Common myeloid progenitor, CD34-positive (primary cell): ENCODE results near the gene RAB22A.

Experiments
- CTCF ChIA-PET: fragments of 350-600 bp; sonication (Branson Sonifier 250); formaldehyde crosslinking; loops from one replicate; lab custom pipeline; 2021; ENCODE audit warnings: antibody characterized with exemption; lab: Charles Lee
- POLR2A ChIA-PET: fragments of 350-600 bp; sonication (Branson Sonifier 250); formaldehyde crosslinking; loops from one replicate; lab custom pipeline; 2021; ENCODE audit warnings: antibody characterized with exemption; lab: Charles Lee
- DNase-seq, 3 donors: peaks; one replicate each; pipeline versions ENCODE4 v3.0.0 to v3.0.0-alpha.2; 2013
- H3K27ac ChIP-seq, 2 experiments: 1 replicate in 1 of 2; 2 replicates in 1 of 2; pipeline ENCODE4 v1.7.0; 2013; ENCODE audit warnings: inconsistent platforms in 2 of 2, low read length in 2 of 2, mild to moderate bottlenecking in 2 of 2, low read depth in 1 of 2, moderate library complexity in 1 of 2; ENCODE audit not compliant: severe bottlenecking in 2 of 2, insufficient read depth in 1 of 2, poor library complexity in 1 of 2
- H3K27me3 ChIP-seq, 5 experiments: replicated peaks in 2 of 5; 1 replicate in 3 of 5; 2 replicates in 2 of 5; pipeline versions ENCODE4 v1.6.1 to v1.7.0; 2013; ENCODE audit warnings: low read length in 4 of 5, mild to moderate bottlenecking in 2 of 5, moderate library complexity in 2 of 5, inconsistent platforms in 1 of 5; ENCODE audit not compliant: insufficient read depth in 5 of 5, control insufficient read depth in 4 of 5
- H3K36me3 ChIP-seq, 4 experiments: 1 replicate in 2 of 4; 2 replicates in 2 of 4; pipeline versions ENCODE4 v1.6.1 to v1.7.0; 2013; ENCODE audit warnings: low read length in 3 of 4, control low read depth in 1 of 4, mild to moderate bottlenecking in 1 of 4; ENCODE audit not compliant: control insufficient read depth in 4 of 4, insufficient read depth in 4 of 4
- H3K4me1 ChIP-seq, 4 experiments: 1 replicate in 3 of 4; 2 replicates in 1 of 4; pipeline versions ENCODE4 v1.6.1 to v1.7.1; 2013; ENCODE audit warnings: low read length in 3 of 4, mild to moderate bottlenecking in 3 of 4, control low read depth in 1 of 4, inconsistent platforms in 1 of 4, moderate library complexity in 1 of 4; ENCODE audit not compliant: control insufficient read depth in 4 of 4, insufficient read depth in 4 of 4; ENCODE audit errors: control extremely low read depth in 1 of 4
- H3K4me3 ChIP-seq, 7 experiments: 1 replicate in 4 of 7; 2 replicates in 3 of 7; pipeline versions ENCODE4 v1.5.1 to v1.7.0; 2013; ENCODE audit warnings: mild to moderate bottlenecking in 7 of 7, low read length in 6 of 7, moderate library complexity in 6 of 7, inconsistent platforms in 2 of 7, low read depth in 2 of 7, control low read depth in 1 of 7; ENCODE audit not compliant: insufficient read depth in 4 of 7, control insufficient read depth in 1 of 7; ENCODE audit errors: extremely low read depth in 1 of 7
- H3K9me3 ChIP-seq, 5 experiments: 1 replicate in 4 of 5; 2 replicates in 1 of 5; pipeline versions ENCODE4 v1.6.1 to v1.7.1; 2013; ENCODE audit warnings: low read length in 4 of 5, mild to moderate bottlenecking in 2 of 5, inconsistent platforms in 1 of 5, low read depth in 1 of 5, moderate library complexity in 1 of 5; ENCODE audit not compliant: control insufficient read depth in 4 of 5, insufficient read depth in 2 of 5; ENCODE audit errors: control extremely low read depth in 1 of 5
- WGBS: methylation state at CpG from one replicate; pipeline ENCODE4 v1.1.5; 2013; ENCODE audit not compliant: insufficient coverage; 5-methylcytosine and 5-hydroxymethylcytosine counted together

Gene RAB22A

DNA sequence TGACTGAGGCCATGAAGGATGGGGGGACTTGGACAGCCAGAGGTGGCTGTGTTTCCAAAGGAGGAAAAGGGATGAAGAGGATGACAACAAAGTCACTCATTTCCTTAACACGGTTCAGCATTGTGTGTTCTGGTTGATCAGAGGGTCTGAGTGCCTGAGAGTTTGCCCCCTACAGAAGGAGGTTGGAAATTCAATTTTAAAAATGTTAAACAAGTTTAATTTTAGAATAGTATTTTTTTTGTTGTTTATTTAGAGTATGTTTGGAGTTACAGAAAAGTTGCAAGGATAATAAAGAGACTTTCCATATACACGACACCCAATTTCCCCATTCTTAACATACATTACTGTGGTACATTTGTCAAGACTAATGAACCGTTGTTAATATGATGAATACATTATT, 69.2 kb downstream of the RAB22A start:
- CTCF ChIA-PET: no interaction called here
- Histone ChIP-seq H3K4me3 (no peak overlapping the region), H3K27ac (no peak overlapping the region), H3K36me3 (no peaks in the 10 kb centered on the region), H3K9me3 (peaks cover 0 to 13% (median 0%) of the 10 kb centered on the region in 5 experiments), H3K27me3 (peaks cover 0 to 5% (median 0%) of the 10 kb centered on the region in 5 experiments), H3K4me1 (peaks cover 0 to 4% (median 0%) of the 10 kb centered on the region in 4 experiments)
- no peak for DNase-seq
- POLR2A ChIA-PET: no interaction called here
- 20% methylated on average over 1 of the region's 3 CpGs for WGBS

DNA sequence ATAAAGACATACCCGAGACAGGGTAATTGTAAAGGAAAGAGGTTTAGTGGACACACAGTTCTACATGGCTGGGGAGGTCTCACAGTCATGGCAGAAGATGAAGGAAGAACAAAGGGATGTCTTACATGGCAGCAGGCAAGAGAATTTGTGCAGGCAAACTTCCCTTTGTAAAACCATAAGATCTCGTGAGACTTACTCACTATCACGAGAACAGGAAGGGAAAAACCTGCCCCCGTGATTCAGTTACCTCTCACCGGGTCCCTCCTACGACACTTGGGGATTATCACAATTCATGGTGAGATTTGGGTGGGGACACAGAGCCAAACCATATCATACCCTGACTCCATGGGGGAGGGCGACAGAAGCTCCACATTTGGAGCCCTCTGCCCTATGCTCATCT, 72.1 kb downstream of the RAB22A start:
- Histone ChIP-seq H3K4me1 (peaks cover 0 to 2% (median 0%) of the 10 kb centered on the region in 4 experiments), H3K9me3 (peaks cover 0 to 13% (median 0%) of the 10 kb centered on the region in 5 experiments), H3K4me3 (no peak overlapping the region), H3K27ac (no peak overlapping the region), H3K36me3 (no peaks in the 10 kb centered on the region), H3K27me3 (peaks cover 0 to 5% (median 0%) of the 10 kb centered on the region in 5 experiments)
- ChIA-PET POLR2A (no interaction called here), CTCF (interaction anchor here (1.3 kb wide), 1 partner anchor 150 kb away, joined by 3 read pairs; no protein-coding TSS in a partner anchor)
- no peak for DNase-seq
- 100% methylated on average over 5 of the region's 7 CpGs for WGBS

DNA sequence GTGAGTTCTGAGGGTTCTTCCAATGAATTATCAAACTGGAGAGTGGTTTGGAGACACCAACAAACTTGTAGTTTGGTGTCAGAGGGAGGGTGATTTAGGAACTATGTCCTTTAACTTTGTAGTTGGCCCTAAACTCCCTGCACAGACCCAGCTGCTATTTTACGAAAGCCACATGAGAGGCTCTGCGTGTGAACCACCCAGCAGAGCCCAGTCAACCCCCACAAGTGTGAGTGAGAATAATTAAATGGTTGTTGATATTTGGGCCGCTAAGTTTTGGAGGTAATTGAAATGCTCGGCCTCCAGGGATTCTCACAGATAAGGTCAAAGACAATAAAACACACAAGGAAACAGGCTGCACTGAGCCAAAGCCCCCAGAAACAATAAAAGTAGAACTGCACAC, 72.6 kb downstream of the RAB22A start:
- Histone ChIP-seq H3K27me3 (peaks cover 0 to 5% (median 0%) of the 10 kb centered on the region in 5 experiments), H3K4me3 (no peak overlapping the region), H3K9me3 (peaks cover 0 to 13% (median 0%) of the 10 kb centered on the region in 5 experiments), H3K27ac (no peak overlapping the region), H3K36me3 (no peaks in the 10 kb centered on the region), H3K4me1 (peaks cover 0 to 2% (median 0%) of the 10 kb centered on the region in 4 experiments)
- ChIA-PET POLR2A (no interaction called here), CTCF (interaction anchor here (1.3 kb wide), 1 partner anchor 151 kb away, joined by 3 read pairs; no protein-coding TSS in a partner anchor)
- no peak for DNase-seq
- 93% methylated on average over 4 of the region's 4 CpGs for WGBS

DNA sequence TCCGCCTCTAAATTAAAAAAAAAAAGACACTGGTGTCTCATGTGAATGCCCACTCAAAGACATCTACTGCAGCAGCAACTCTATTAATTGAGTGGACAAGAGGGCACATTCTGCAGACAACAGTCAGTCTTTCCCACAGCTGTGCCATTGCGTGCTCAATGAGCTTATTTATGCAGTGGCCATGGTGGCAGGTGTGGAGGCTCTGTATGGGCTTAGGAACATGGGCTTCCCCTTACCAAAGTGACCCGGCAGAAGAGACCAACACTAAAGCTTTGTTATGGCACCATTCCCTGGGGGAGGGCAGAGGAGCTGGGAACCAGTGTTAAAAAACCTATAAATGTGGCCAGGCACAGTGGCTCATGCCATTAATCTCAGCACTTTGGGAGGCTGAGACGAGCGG, 75.3 kb downstream of the RAB22A start:
- 100% methylated on average over 4 of the region's 5 CpGs for WGBS
- ChIA-PET CTCF (interaction anchor here (1.0 kb wide), 1 partner anchor 24 kb away, joined by 4 read pairs; no protein-coding TSS in a partner anchor), POLR2A (no interaction called here)
- H3K36me3 ChIP-seq: no peaks in the 10 kb centered on the region
- H3K4me3 ChIP-seq: no peak overlapping the region
- H3K27me3 ChIP-seq: peaks cover 0 to 5% (median 0%) of the 10 kb centered on the region in 5 experiments
- H3K4me1 ChIP-seq: peaks cover 3 to 6% (median 5%) of the 10 kb centered on the region in 4 experiments
- H3K27ac ChIP-seq: no peak overlapping the region
- no peak for DNase-seq
- peaks cover 0 to 13% (median 0%) of the 10 kb centered on the region in 5 experiments for H3K9me3 ChIP-seq

DNA sequence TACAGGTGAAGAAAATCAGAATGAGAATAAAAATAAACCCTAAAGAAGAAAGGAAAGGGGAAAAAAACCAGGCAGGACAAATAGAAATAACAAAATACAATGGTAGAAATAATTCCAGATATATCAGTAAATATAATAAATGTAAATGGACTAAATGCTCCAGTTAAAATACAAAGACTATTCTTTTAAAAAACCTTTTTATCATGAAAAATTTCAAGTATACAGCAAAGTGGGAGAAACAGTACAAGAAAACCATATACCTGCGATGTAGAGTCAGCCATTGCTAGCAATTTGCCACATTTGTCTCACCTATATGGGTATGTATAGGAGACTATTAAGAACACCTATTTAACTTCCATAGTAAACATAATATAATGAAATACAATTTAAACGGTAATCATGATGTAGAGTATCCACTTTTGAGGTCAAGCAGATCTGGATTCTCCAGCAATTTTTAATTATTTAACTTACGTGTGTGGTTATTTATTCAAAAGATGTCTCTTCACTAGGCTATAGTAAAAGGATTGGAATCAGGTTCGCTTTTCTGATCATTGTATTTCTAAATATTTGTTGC, 78.6 kb downstream of the RAB22A start:
- peaks cover 0 to 16% (median 5%) of the 10 kb centered on the region in 4 experiments for H3K36me3 ChIP-seq
- H3K27ac ChIP-seq: peak overlapping the region in 1 of 2 experiments; percentile 97
- POLR2A ChIA-PET: no interaction called here
- peaks cover 13 to 26% (median 16%) of the 10 kb centered on the region in 4 experiments for H3K4me1 ChIP-seq
- CTCF ChIA-PET: interaction anchor here (1.2 kb wide), 1 partner anchor 54 kb away, joined by 3 read pairs; no protein-coding TSS in a partner anchor
- no peaks in the 10 kb centered on the region for H3K9me3 ChIP-seq
- no peak for DNase-seq
- peaks cover 0 to 2% (median 0%) of the 10 kb centered on the region in 5 experiments for H3K27me3 ChIP-seq
- no CpG with 5 or more reads among the region's 4 CpGs for WGBS
- H3K4me3 ChIP-seq: peak overlapping the region in 3 of 7 experiments; percentile 57 to 90 (median 79)

DNA sequence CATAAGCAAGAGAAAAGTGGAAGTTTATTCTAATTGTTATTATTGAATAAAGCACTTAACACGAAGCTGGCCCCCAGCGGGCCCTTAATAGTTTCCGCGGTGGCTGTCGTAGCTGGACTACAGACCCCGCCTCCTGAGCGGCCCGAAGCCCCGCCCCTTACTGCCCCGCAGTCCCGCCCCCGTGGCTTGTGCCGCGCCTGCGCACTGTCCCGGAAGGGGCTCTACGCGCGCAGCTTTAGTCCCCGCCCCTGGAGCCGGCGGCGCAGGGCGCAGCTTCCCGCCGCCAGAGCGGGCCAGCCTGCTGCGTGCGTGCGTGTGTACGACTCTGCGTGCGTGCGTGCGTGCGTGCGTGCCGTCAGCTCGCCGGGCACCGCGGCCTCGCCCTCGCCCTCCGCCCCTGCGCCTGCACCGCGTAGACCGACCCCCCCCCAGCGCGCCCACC, 79.4 kb downstream of the RAB22A start, which contains the start of gene VAPB:
TSS of gene VAPB (plus strand) at position 348 of the 442 bp plus-strand sequence. CDS start 231 bp downstream, outside the sequence.
- peaks cover 13 to 26% (median 16%) of the 10 kb centered on the region in 4 experiments for H3K4me1 ChIP-seq
- 0% methylated on average over 46 of the region's 51 CpGs for WGBS
- DNase-seq: peak; percentile 93 to 97 (median 96)
- H3K36me3 ChIP-seq: peaks cover 0 to 17% (median 5%) of the 10 kb centered on the region in 4 experiments
- H3K9me3 ChIP-seq: no peaks in the 10 kb centered on the region
- H3K27me3 ChIP-seq: peaks cover 0 to 2% (median 0%) of the 10 kb centered on the region in 5 experiments
- ChIA-PET CTCF (interaction anchor here (1.0 to 1.2 kb wide), 3 partner anchors 54 to 98 kb away, joined by 3 read pairs; no protein-coding TSS in a partner anchor), POLR2A (interaction anchor here (0.7 kb wide), 1 partner anchor 15 kb away, joined by 3 read pairs; no protein-coding TSS in a partner anchor)
- peak within 1 kb of the TSS; percentile 93 to 97 for H3K27ac ChIP-seq
- H3K4me3 ChIP-seq: peak within 1 kb of the TSS; percentile 37 to 90 (median 78)
